Esophagus (tissue), 2 donors: ENCODE data around the gene MAPRE2. TPM values are rescaled to one million over a fixed set of nuclear protein-coding genes. Genes with fewer than 3 reads are reported as not detected.

Experiments
- H3K27ac ChIP-seq, 2 donors: one replicate each; pipeline ENCODE4 v1.5.1; 2013; ENCODE audit warnings: low read depth in 2 of 2, mild to moderate bottlenecking in 2 of 2, inconsistent platforms in 1 of 2, low read length in 1 of 2, moderate library complexity in 1 of 2
- H3K27me3 ChIP-seq, 2 donors: one replicate each; pipeline ENCODE4 v1.6.1; 2013; ENCODE audit warnings: low read length in 2 of 2, control low read depth in 1 of 2, mild to moderate bottlenecking in 1 of 2; ENCODE audit not compliant: insufficient read depth in 2 of 2, control insufficient read depth in 1 of 2
- H3K36me3 ChIP-seq, 2 donors: one replicate each; pipeline ENCODE4 v1.6.1; 2013; ENCODE audit warnings: low read length in 1 of 2; ENCODE audit not compliant: control insufficient read depth in 2 of 2, insufficient read depth in 2 of 2
- H3K4me1 ChIP-seq, 2 donors: one replicate each; pipeline ENCODE4 v1.6.1; 2013; ENCODE audit warnings: low read length in 1 of 2; ENCODE audit not compliant: control insufficient read depth in 2 of 2, insufficient read depth in 2 of 2
- H3K4me3 ChIP-seq, 2 donors: one replicate each; pipeline ENCODE4 v1.5.1; 2013; ENCODE audit warnings: low read length in 2 of 2, mild to moderate bottlenecking in 2 of 2, low read depth in 1 of 2, moderate library complexity in 1 of 2
- H3K9me3 ChIP-seq, 2 donors: one replicate each; pipeline ENCODE4 v1.6.1; 2013; ENCODE audit warnings: mild to moderate bottlenecking in 2 of 2, low read depth in 1 of 2, low read length in 1 of 2, moderate library complexity in 1 of 2; ENCODE audit not compliant: control insufficient read depth in 2 of 2, insufficient read depth in 1 of 2
- WGBS, 2 donors: extraction: QIAGEN DNeasy Blood & Tissue Kit; methylation state at CpG; one replicate each; pipeline ENCODE4 v1.1.7; 2013; 5-methylcytosine and 5-hydroxymethylcytosine counted together
- polyA plus RNA-seq, 2 donors: library from polyadenylated mRNA; stranded (reverse); fragments of 200-250 nt; gene quantifications; one replicate each; pipeline ENCODE4 v1.2.3, GENCODE V29; 2013
- donor health status: healthy with polysubstance abuse.
- donor health status: Bipolar disorder and iron deficiency.

Gene MAPRE2
- polyA plus RNA-seq, 2 donors, result 2.4 to 3.5 TPM

DNA sequence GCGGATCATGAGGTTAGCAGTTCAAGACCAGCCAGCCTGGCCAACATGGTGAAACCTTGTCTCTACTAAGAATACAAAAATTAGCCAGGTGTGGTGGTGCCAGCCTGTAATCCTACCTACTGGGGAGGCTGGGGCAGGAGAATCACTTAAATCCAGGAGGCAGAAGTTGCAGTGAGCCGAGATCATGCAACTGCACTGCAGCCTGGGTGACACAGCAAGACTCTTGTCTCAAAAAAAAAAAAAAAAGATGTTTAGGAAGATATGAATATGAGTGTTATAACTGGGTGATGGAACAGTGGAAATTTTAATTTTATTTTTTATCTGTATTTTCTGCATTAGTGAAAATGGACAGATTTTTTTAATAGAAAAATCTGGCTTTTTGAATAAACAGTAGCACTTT, 14.5 kb downstream of the MAPRE2 start:
- H3K4me3 ChIP-seq, result no peak overlapping the region
- H3K4me1 ChIP-seq, result peaks cover 0 to 4% of the 10 kb centered on the region in 2 donors
- H3K36me3 ChIP-seq, result no peaks in the 10 kb centered on the region
- H3K9me3 ChIP-seq, result no peaks in the 10 kb centered on the region
- WGBS, 2 donors, result 90 to 95% methylated on average over 2 of the region's 2 CpGs
- no peak overlapping the region for H3K27ac ChIP-seq
- H3K27me3 ChIP-seq, result no peaks in the 10 kb centered on the region

- H3K27ac ChIP-seq, result no peak overlapping the region
- H3K36me3 ChIP-seq, result no peaks in the 10 kb centered on the region
- no peaks in the 10 kb centered on the region for H3K27me3 ChIP-seq
- no peak overlapping the region for H3K4me3 ChIP-seq
- H3K4me1 ChIP-seq, result peaks cover 0 to 4% of the 10 kb centered on the region in 2 donors
- WGBS, 2 donors, result 85 to 90% methylated on average over 5 of the region's 5 CpGs
- H3K9me3 ChIP-seq, result no peaks in the 10 kb centered on the region
Observed at GRCh38 chr18:35059280-35059927, 18.2 kb downstream of the MAPRE2 start.

DNA sequence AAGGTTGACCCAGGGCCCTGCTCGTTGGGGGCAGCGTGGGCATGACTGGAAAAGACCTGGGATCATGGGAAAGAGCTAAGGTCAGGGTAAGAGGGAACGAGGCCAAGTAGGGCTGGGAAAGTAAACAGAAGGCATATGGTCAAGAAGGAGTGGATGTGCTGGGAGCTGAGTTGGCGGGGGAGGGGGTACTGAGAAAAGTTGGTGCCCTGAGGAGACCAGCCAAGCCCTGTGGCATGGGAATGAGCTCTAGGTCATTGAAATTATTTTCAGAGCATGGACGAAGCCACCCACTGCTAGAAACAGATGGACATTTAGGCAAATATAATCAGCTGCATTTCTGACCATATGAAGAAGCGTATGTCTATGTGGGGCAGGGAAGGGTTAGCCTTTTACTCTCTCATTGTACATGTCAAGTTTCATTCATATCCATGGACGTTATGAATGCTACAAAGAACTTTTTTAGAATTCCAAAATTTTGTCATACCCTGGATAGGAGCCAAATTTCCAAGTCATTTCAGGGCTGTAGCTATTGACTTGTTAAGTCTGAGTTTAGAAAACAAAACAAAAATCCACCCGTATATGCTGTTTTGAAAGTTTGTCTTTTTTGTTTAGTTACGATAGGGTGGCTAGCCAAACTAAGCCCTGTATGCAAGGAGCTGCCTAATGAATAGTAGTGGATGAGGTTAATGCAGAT, 19.1 kb downstream of the MAPRE2 start:
- 64 to 77% methylated on average over 9 of the region's 9 CpGs for WGBS, 2 donors
- no peaks in the 10 kb centered on the region for H3K9me3 ChIP-seq

GRCh38 chr18:35061336-35061735, 20.1 kb downstream of the MAPRE2 start:
- Histone ChIP-seq H3K4me3 (no peak overlapping the region), H3K36me3 (no peaks in the 10 kb centered on the region), H3K27me3 (no peaks in the 10 kb centered on the region), H3K4me1 (peaks cover 0 to 4% of the 10 kb centered on the region in 2 donors), H3K27ac (no peak overlapping the region), H3K9me3 (no peaks in the 10 kb centered on the region)
- WGBS, 2 donors, result 89 to 93% methylated on average over 7 of the region's 7 CpGs

More for the DNA sequence above, 19.1 kb downstream of the MAPRE2 start:
- Histone ChIP-seq H3K4me1 (peaks cover 0 to 4% of the 10 kb centered on the region in 2 donors), H3K27ac (no peak overlapping the region), H3K36me3 (no peaks in the 10 kb centered on the region), H3K27me3 (no peaks in the 10 kb centered on the region), H3K4me3 (no peak overlapping the region)

DNA sequence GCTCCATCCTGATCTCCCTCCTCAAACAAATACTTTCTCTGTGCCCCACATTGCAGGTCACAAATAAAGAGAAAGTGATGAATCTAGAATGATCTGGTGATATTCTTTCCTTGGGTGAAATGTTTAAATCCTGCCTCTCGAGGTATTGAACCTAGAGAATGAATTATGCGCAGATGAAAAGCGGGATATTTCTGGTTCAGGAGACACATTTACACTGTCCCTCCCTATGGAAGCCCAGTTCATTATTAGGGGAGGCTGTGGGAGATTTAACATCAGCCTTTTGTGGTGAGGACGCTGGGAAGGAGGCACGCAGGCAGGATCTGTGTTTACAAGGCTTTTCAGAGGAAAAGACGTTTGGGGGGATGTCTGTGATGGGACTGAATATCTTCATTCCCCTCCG, 20.6 kb downstream of the MAPRE2 start:
- Histone ChIP-seq H3K4me3 (no peak overlapping the region), H3K36me3 (no peaks in the 10 kb centered on the region), H3K27me3 (no peaks in the 10 kb centered on the region), H3K4me1 (peaks cover 0 to 4% of the 10 kb centered on the region in 2 donors), H3K27ac (no peak overlapping the region), H3K9me3 (no peaks in the 10 kb centered on the region)
- WGBS, 2 donors, result 84 to 86% methylated on average over 7 of the region's 7 CpGs

DNA sequence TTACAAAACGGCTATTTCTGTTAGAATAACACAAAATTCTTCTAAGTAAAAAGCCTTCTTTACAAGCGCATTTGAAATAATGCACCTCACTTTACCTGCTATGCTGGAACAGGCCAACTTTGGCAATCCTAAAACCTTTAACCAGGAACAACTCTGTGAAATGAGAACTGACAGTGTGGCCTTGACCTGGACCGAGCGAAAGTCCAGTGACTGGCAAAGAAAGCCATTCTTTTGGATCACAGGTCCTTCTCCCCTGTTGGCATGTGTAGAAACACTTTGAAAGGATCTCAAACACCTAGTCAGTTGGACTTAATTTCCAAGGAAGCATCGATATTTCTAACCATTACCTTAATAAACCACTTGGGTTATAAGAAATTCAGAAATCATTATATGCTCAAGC, 21.2 kb downstream of the MAPRE2 start:
- Histone ChIP-seq H3K27me3 (no peaks in the 10 kb centered on the region), H3K4me1 (peaks cover 0 to 4% of the 10 kb centered on the region in 2 donors), H3K27ac (no peak overlapping the region), H3K4me3 (no peak overlapping the region), H3K36me3 (no peaks in the 10 kb centered on the region), H3K9me3 (no peaks in the 10 kb centered on the region)
- WGBS, 2 donors, result 88 to 91% methylated on average over 5 of the region's 5 CpGs

GRCh38 chr18:35063875-35064690, 22.9 kb downstream of the MAPRE2 start:
- no peak overlapping the region for H3K4me3 ChIP-seq
- H3K27ac ChIP-seq, result no peak overlapping the region
- H3K4me1 ChIP-seq, result peaks cover 0 to 4% of the 10 kb centered on the region in 2 donors
- no peaks in the 10 kb centered on the region for H3K36me3 ChIP-seq
- no peaks in the 10 kb centered on the region for H3K27me3 ChIP-seq
- no peaks in the 10 kb centered on the region for H3K9me3 ChIP-seq
- 61 to 72% methylated on average over 4 of the region's 4 CpGs for WGBS, 2 donors

GRCh38 chr18:35067454-35067853, 26.2 kb downstream of the MAPRE2 start:
- WGBS, 2 donors, result 70 to 74% methylated on average over 4 of the region's 4 CpGs
- H3K4me1 ChIP-seq, result no peaks in the 10 kb centered on the region

GRCh38 chr18:35071819-35072247, 30.6 kb downstream of the MAPRE2 start:
- Histone ChIP-seq H3K36me3 (peaks cover 0 to 3% of the 10 kb centered on the region in 2 donors), H3K4me3 (no peak overlapping the region), H3K27me3 (no peaks in the 10 kb centered on the region), H3K27ac (no peak overlapping the region), H3K9me3 (no peaks in the 10 kb centered on the region), H3K4me1 (no peaks in the 10 kb centered on the region)
- 42 to 55% methylated on average over 3 of the region's 3 CpGs for WGBS, 2 donors

More at GRCh38 chr18:35067454-35067853, 26.2 kb downstream of the MAPRE2 start:
- H3K27me3 ChIP-seq, result no peaks in the 10 kb centered on the region
- no peak overlapping the region for H3K4me3 ChIP-seq
- no peak overlapping the region for H3K27ac ChIP-seq
- no peaks in the 10 kb centered on the region for H3K9me3 ChIP-seq
- H3K36me3 ChIP-seq, result peaks cover 0 to 3% of the 10 kb centered on the region in 2 donors
